ENCODE results near the gene TMEM131L.
"Not testable (repeated sequence)": the region's sequence is repeated elsewhere in the genome, so short reads cannot be mapped to it uniquely, and the experiment has no call there.

The TMEM131L gene

DNA sequence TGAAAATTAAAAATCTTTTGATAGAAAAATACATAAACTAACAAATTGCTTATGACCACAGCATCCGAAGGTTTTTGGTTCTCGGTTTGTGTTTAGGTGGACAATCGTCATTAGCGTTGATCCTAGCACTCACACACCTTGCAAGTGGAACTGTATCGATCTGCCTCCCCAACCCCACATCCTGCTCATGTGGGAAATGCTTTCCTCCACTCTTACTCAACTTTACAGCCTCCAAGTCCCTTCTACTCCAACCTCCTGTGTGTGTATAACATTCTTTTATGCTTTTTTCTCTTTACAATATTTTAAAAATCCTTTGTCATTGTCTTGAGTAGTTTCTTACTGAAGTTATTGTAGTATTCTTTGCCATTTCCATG is 15.6 kb upstream of the TMEM131L start:
- TF ChIP-seq, protein P1, sequence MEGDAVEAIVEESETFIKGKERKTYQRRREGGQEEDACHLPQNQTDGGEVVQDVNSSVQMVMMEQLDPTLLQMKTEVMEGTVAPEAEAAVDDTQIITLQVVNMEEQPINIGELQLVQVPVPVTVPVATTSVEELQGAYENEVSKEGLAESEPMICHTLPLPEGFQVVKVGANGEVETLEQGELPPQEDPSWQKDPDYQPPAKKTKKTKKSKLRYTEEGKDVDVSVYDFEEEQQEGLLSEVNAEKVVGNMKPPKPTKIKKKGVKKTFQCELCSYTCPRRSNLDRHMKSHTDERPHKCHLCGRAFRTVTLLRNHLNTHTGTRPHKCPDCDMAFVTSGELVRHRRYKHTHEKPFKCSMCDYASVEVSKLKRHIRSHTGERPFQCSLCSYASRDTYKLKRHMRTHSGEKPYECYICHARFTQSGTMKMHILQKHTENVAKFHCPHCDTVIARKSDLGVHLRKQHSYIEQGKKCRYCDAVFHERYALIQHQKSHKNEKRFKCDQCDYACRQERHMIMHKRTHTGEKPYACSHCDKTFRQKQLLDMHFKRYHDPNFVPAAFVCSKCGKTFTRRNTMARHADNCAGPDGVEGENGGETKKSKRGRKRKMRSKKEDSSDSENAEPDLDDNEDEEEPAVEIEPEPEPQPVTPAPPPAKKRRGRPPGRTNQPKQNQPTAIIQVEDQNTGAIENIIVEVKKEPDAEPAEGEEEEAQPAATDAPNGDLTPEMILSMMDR (IDR thresholded peaks at IDR 0.05; ENCODE audit: unreplicated experiment in 3 of 3): no peak
- no peaks in the 10 kb centered on the region for H3K9me3 Mint-ChIP-seq
- H3K4me3 Mint-ChIP-seq: no peak overlapping the region
- H3K27me3 Mint-ChIP-seq (ENCODE audit: low read depth): peaks cover 4% of the 10 kb centered on the region
- peak overlapping the region; percentile 48 to 82 (median 72) for H3K27ac Mint-ChIP-seq
- no peaks in the 10 kb centered on the region for H3K36me3 Mint-ChIP-seq (ENCODE audit: low read depth)
- H3K4me1 Mint-ChIP-seq: peaks cover 31% of the 10 kb centered on the region

DNA sequence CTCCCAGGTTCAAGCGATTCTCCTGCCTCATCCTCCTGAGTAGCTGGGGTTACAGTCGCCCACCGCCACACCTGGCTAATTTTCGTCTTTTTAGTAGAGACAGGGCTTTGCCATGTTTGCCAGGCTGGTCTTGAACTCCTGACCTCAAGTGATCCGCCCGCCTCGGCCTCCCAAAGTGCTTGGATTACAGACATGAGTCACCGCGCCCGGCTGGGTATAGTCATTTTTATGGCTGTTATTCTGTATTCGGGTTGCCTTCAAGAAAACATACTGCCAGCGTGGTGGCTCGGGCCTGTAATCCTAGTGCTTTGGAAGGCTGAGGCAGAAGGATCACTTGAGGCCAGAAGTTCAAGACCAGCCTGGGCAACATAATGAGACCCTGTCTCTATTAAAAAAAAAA is 15.0 kb upstream of the TMEM131L start:
- H3K9me3 Mint-ChIP-seq; H3K27ac Mint-ChIP-seq; H3K4me3 Mint-ChIP-seq; H3K36me3 Mint-ChIP-seq (ENCODE audit: low read depth); H3K27me3 Mint-ChIP-seq (ENCODE audit: low read depth): not testable (repeated sequence)
- peaks cover 31% of the 10 kb centered on the region for H3K4me1 Mint-ChIP-seq

DNA sequence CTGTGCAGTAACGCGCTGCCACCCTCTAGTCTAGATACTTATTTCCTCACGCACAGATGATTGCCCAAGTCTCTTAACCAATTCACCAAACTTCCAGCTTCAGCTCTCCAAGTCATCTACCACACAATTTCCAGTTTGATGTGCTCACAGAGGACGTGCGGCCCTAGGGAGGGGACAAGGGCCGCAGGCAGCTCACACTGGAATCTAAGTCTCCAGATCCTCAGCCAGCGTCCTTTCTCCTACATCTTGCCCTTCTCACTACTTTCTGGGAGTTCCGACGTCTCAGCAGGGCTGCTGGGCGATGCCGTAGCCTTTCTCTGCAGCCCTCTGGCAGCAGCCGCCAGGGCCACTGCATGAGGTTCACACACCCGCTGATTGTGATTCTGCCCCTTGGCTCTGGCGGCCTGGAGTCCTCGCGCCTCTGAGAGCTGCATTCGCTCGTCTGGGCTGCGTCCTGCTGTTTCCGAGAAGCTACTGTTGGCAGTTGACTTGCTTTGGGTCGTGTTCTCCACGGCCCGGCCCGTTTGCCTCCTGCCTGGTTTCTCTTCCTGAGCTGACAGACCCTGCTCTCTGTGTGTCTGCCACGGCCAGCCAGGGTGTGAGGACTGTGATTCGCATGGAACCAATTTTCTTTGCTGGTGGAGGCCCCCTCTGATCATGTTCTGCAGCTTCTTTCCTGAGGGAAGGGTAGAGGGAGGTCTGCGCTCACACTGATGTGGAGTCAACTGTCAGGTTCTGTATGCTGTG is 14.1 kb upstream of the TMEM131L start:
- Mint-ChIP-seq H3K4me1 (peaks cover 25% of the 10 kb centered on the region), H3K27me3 (ENCODE audit: low read depth) (peaks cover 4% of the 10 kb centered on the region)

DNA sequence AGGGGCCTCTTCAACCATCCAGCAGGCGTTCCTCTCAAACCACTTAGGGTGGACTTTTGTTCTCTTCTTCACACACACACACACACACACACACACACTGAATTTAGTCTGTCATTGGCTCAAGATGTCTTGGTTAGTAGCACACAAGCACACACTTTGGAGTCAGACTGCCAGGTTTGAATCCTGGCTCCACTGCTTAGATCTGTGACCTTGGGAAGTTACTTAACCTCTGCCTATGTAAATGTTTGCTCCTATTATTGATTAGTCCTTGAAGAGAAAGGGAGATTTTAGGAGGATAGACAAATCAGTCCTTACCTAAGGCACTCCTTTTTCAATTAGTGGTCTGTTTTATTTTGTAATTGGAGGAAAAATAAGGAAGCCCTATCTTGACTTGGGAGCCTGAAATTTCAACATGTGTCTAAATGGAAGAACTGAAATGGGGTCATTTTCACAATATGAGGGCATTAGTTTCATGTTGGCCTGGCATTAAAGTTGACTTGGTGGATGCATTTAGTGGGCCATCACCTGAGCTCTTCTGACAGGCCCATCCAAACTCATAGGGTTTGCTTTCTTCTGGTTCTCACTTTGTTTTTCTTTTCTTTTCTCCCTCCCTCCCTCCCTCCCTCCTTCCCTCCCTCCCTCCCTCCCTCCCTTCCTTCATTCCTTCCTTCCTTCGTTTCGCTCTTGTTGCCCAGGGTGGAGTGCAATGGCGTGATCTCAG is 13.3 kb upstream of the TMEM131L start:
- H3K4me1 Mint-ChIP-seq: peaks cover 20% of the 10 kb centered on the region
- TF ChIP-seq, protein P1 (IDR thresholded peaks at IDR 0.05; ENCODE audit: unreplicated experiment in 3 of 3): no peak
- no peaks in the 10 kb centered on the region for H3K36me3 Mint-ChIP-seq (ENCODE audit: low read depth)
- no peak overlapping the region for H3K4me3 Mint-ChIP-seq
- peak overlapping the region in 1 of 3 experiments; percentile 39 for H3K27ac Mint-ChIP-seq
- H3K9me3 Mint-ChIP-seq: no peaks in the 10 kb centered on the region
- H3K27me3 Mint-ChIP-seq (ENCODE audit: low read depth): peaks cover 4% of the 10 kb centered on the region

More for the DNA sequence above, 14.1 kb upstream of the TMEM131L start:
- TF ChIP-seq, protein P1 (IDR thresholded peaks at IDR 0.05; ENCODE audit: unreplicated experiment in 3 of 3): no peak
- no peaks in the 10 kb centered on the region for H3K9me3 Mint-ChIP-seq
- H3K27ac Mint-ChIP-seq: peak overlapping the region in 1 of 3 experiments; percentile 39
- no peaks in the 10 kb centered on the region for H3K36me3 Mint-ChIP-seq (ENCODE audit: low read depth)
- no peak overlapping the region for H3K4me3 Mint-ChIP-seq

DNA sequence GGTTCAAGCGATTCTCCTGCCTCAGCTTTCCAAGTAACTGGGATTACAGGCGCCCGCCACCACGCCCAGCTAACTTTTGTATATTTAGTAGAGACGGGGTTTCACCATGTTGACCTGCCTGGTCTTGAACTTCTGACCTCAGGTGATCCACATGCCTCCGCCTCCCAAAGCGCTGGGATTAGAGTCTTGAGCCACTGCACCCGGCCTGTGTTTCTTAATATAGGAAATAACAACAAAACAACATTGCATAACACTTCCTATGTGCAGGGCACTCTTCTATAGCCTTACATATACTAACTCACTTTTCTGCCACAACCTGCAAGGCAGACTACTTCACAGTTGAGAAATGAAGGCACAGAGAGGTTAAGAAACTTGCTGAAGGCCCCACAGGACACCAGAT is 12.8 kb upstream of the TMEM131L start:
- H3K4me3 Mint-ChIP-seq: no peak overlapping the region
- H3K27me3 Mint-ChIP-seq (ENCODE audit: low read depth): peaks cover 4% of the 10 kb centered on the region
- H3K27ac Mint-ChIP-seq: no peak overlapping the region
- peaks cover 14% of the 10 kb centered on the region for H3K4me1 Mint-ChIP-seq
- TF ChIP-seq, protein P1 (IDR thresholded peaks at IDR 0.05; ENCODE audit: unreplicated experiment in 3 of 3): no peak
- H3K9me3 Mint-ChIP-seq: no peaks in the 10 kb centered on the region
- H3K36me3 Mint-ChIP-seq (ENCODE audit: low read depth): no peaks in the 10 kb centered on the region

DNA sequence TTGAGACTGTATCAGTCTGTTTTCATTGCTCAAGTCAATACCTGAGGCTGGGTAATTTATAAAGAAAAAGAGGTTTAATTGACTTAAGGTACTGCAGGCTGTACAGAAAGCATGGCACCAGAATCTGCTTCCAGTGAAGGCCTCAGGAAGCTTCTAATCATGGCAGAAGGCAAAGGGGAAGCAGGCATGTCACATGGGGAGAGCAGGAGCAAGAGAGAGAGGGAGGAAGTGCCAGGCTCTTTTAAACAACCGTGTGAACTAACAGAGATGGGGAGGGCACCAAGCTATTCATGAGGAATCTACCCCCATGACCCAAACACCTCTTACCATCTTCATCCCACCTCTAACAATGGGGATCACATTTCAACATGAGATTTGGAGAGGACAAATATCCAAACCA is 7.2 kb upstream of the TMEM131L start:
- Mint-ChIP-seq H3K27ac (no peak overlapping the region), H3K36me3 (ENCODE audit: low read depth) (no peaks in the 10 kb centered on the region), H3K9me3 (no peaks in the 10 kb centered on the region), H3K4me3 (no peak overlapping the region), H3K4me1 (peaks cover 7% of the 10 kb centered on the region), H3K27me3 (ENCODE audit: low read depth) (peaks cover 6% of the 10 kb centered on the region)
- TF ChIP-seq, protein P1 (IDR thresholded peaks at IDR 0.05; ENCODE audit: unreplicated experiment in 3 of 3): no peak

DNA sequence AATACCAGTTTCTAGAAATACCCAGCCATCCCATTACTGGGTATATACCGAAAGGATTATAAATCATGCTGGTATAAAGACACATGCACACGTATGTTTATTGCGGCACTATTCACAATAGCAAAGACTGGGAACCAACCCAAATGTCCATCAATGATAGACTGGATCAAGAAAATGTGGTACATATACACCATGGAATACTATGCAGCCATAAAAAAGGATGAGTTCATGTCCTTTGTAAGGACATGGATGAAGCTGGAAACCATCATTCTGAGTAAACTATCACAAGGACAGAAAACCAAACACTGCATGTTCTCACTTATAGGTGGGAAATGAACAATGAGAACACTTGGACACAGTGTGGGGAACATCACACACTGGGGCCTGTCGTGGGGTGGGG is 4.6 kb upstream of the TMEM131L start:
- H3K36me3 Mint-ChIP-seq (ENCODE audit: low read depth); H3K9me3 Mint-ChIP-seq; H3K27ac Mint-ChIP-seq; H3K4me3 Mint-ChIP-seq; H3K27me3 Mint-ChIP-seq (ENCODE audit: low read depth): not testable (repeated sequence)
- H3K4me1 Mint-ChIP-seq: peaks cover 27% of the 10 kb centered on the region
